Astrocyte (in vitro differentiated cells and primary cell): ENCODE measurements around the gene TRIM14.

Experiments used
- EZH2 ChIP-seq: IDR thresholded peaks from 2 replicates; pipeline ENCODE4 v1.6.1; 2012; ENCODE audit warnings: mild to moderate bottlenecking, low read length, inconsistent platforms; ENCODE audit not compliant: insufficient read depth
- TF ChIP-seq, protein P1 (sequence below): IDR thresholded peaks from 2 replicates; pipeline ENCODE4 v1.5.1; 2011; ENCODE audit warnings: low read depth, mild to moderate bottlenecking, inconsistent platforms, low read length, moderate library complexity; ENCODE audit not compliant: insufficient read depth

DNA sequence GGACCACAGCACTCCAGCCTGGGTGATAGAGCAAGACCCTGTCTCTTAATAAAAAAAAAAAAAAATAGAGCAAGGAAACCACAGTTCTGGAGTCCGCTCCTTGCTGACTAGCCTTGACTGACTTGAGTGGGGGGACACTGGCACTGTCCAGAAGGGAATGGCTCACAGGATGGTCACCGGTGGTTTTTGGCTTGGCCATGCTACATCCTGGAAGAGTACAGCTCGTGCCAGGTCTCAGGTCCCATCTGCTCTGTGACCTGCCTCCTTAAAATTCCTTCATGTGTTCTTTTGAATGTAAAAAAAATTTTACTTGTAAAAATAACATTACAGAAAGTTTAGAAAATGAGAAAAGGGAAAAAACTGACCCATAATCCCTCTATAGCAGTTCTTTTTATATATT is 56.9 kb downstream of the TRIM14 start:
- TF ChIP-seq, protein P1, sequence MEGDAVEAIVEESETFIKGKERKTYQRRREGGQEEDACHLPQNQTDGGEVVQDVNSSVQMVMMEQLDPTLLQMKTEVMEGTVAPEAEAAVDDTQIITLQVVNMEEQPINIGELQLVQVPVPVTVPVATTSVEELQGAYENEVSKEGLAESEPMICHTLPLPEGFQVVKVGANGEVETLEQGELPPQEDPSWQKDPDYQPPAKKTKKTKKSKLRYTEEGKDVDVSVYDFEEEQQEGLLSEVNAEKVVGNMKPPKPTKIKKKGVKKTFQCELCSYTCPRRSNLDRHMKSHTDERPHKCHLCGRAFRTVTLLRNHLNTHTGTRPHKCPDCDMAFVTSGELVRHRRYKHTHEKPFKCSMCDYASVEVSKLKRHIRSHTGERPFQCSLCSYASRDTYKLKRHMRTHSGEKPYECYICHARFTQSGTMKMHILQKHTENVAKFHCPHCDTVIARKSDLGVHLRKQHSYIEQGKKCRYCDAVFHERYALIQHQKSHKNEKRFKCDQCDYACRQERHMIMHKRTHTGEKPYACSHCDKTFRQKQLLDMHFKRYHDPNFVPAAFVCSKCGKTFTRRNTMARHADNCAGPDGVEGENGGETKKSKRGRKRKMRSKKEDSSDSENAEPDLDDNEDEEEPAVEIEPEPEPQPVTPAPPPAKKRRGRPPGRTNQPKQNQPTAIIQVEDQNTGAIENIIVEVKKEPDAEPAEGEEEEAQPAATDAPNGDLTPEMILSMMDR: no peak
- no peak for TF ChIP-seq EZH2
